DMS53 (cell line): Measurements from ENCODE around the gene FREY1.

ENCODE experiments used
- DNase-seq: peaks from one replicate; lab custom pipeline; 2025; lab: John Stamatoyannopoulos, UW

Gene FREY1

DNA sequence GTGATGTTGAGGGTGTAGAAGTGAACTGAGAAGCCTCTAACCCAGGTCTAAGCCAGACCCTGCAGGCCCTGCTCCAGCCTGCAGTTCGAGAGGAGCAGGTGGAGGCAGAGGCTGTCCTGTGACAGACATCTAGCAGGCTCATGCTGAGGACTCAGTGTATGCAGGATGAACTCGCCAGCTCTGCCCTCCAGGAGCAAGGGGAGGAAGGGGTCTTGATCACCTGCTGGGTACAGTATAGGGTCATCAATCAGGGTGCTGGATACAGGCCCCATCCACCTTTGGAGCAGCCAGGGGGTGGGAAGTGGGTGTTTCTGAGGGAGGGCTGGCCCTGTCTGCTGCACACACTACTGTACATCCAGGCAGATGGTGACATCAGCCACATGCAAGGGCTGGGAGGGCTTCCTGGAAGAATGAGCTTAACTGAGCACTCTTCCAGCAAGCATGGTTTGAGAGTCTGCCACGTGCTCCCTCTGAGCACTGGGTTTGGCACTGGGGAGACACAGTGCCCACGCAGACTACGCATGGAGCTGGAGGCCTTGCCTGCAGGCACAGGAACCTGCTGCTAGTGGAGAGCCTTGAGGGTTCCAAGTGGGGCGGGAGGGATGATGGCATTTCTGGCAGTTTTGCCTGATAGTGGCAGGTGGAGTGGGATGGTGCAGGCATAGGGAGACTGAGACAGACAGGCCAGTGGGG, 12.4 kb downstream of the FREY1 start:
- DNase-seq = no peak

DNA sequence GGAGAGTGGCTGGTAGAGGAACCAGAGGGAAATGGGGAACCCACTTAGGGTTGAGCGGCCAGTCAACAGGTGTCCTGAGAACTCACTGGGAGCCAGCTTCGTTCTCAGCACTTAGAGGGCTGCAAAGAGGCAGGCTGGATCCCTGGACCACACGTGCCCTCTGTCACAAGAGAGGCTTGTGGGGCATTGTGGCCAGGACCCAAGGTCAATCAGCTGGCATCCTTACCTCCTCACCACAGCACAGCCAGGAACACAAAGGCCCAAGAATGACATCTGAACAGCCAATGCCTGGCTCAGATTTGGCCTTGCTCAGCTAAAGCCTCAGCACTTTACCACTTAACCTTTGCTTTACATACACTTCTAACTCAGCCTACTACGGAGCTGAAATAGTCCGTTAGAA, 14.2 kb downstream of the FREY1 start:
- DNase-seq = no peak

DNA sequence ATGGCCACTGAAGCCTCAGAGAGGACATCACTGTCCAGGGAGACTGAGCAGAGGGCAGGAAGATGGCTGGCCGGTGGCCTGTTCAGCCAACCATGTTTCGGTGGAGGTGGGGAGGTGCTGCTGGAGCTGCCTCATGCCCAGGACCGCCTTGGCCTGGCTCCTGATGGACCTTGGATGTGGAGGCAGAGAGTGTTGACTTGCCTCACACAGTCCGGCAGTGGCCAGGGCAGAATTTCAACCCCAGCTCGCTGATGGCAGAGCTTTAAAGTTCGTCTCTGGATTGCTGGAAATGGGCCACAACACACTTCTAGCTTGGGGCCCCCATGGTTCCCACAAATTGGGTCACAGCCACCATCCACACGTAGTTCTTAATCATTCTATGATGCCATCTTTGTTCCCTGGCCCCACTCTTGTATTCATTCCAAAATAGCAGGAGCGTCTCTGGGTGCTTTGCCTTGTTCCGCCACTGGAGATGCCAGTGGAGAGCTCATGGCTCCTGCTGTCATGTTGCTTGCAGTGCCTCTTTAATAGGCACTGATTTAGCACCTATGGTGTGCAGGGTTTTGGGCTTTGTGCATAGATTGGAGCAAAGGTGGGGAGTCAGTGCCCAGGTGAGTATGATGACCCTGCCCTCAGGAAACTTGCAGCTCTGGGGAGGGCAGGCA, 16.1 kb downstream of the FREY1 start:
- no peak for DNase-seq

DNA sequence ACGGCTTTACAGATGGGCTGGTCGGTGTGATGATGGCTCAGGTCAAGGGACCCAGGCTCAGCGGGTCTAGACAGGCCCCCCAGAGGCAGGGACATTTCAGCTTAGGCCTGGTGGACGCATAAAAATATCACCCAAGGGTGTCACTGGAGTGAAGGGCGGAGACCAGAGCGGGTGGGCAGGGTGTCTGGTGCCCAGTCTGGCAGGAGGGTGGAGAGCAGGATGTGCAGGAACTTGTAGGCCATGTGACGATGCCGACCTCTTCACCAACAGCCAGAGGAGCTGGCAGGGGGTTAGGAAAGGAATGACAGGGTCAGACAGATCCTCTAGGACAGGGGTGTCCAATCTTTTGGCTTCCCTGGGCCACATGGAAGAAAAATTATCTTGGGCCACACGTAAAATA, 17.1 kb downstream of the FREY1 start:
- DNase-seq = no peak

DNA sequence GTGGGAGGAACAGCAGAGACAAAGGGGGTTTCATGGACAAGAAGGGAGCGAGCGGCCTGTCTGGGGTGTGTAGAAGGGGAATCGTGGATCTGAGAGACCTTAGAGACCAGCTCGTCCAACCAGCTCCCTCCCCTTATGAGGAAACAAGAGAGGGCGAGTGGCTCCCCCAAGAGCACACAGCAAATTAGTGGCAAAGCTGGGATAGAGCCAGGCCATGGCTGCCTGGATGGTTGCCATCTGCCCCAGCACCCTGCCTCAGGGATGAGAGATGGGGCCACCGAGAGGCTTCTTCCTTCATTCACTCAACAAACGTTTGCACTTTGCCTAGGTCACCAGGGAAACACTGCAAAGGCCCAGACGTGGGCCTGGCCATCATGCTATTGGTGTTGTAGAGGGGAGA, 17.5 kb downstream of the FREY1 start:
- DNase-seq = no peak

DNA sequence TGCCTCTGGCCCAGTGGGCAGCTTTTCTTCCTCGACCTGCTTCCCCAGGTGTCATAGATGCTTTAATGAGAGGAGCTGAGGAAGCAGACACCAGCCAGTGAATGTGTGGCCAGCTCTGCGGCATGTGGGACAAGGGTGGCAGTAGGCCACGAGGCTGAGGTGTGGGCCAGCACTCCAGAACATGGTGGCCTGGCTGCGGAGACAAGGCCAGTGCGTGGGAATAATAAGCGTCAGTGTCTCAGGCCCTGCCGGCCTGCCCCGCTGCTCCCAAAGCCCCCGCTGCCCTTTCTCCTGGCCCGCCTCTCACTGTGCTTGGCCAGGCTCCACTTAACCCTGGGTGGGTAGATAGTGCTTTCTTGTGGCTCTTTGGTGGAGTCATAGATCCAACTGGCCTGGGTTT, 19.5 kb downstream of the FREY1 start:
- DNase-seq = no peak

DNA sequence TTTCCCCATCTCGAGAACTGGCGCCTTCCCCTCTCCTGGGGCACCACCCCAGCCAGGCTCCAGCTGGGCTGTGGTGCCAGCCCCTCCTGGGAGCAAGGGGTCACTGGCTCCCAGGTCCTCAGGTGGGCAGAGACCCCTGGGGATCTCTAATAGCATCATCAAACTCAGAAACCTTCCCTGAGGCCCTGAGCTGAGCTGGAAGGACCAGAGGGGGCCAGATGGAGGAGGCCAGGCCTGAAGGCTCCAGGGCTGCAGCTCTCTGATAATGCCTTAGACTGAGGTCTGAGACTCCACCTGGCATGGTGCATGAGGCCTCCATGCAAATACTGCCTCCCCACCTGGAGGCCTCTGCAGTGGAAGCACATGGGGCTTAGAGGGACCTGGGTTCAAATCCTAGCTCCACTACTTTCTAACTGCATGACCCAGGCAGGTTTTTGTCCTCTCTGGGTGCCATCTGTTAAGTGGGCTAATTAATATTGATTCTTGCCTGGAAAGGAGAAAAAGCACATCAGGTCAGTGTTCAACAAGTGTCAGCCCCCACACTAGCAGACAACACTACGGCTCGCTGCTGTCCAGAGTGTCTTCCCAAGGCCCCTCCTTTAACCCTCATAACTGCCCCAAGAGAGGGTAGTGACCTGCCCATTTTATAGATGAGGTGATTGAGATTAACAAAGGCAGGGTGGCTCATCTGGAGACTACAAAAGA, 20.1 kb downstream of the FREY1 start:
- DNase-seq = no peak

DNA sequence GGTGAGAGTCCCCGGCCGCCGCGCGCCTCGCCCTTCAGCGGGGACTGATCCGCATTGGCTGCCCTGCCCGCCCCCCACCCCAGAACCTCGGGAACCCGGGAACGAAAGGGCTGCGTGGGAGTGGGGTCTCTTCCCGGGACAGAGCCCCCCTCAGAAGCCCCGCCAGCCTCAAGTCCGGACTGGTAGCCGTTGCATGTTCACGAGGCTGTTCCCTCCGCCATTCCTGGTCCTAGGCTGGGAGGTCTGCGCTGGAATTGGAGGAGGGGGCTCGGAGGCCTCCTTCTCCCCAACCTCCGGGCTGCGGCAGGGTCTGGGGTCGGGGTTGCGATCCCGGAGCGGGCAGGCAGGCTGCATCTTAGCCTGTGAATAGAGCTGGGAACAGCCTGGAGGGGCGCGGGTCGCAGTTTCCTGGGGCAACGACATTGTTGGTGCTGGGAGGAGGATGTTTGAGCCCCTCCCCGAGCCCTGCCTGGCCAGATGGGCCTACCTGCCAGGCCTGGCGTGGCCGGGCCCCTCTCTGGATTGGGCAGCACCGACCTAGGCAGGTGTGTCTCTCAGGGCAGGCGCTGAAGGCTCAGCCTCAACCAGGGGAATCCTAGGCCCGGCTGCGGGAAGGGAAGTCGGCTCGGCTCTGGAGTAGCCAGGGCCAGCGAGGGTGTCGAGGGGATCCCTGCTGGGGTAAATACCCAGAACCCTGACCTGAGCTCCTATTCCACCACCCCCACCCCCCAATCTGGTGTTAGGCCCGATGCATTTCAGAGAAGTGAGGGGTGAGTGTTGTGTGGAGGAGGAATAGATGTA, 20.9 kb downstream of the FREY1 start:
- peak; percentile 63 for DNase-seq

DNA sequence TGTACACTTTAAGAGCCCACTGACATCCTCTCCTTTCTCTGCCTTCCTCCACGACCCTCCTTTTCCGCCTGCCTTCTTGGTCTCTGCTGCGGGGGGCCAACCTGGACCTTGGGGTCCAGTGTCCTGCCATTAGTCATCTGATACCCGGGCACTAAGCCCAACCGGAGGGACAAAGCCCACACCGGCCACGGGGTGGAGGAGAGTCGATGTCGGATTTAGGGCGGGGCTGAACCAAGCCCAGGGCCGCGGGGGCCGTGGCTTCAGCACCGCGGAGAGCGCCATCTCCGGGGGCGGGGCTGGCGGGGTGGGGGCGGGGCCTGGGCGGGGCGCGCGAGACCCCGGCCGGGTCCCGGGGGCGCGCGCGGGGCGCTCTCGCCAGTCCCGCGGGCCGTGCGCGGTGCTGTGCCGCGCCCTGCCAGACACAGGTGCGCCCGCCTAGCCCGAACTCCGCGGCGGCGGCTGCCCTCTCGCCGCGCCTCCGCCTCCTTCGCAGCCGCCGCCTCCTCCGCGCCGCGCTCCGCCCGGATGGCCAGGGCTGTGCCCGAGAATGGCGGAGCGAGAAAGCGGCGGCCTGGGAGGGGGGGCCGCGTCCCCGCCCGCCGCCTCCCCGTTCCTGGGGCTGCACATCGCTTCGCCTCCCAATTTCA, 21.7 kb downstream of the FREY1 start, which contains the start of gene MAPK8IP1:
MAPK8IP1 (plus strand) TSS at position 378 of the 647 bp plus-strand sequence; CDS start at position 548, 170 bp downstream.
- DNase-seq = peak; percentile 90

DNA sequence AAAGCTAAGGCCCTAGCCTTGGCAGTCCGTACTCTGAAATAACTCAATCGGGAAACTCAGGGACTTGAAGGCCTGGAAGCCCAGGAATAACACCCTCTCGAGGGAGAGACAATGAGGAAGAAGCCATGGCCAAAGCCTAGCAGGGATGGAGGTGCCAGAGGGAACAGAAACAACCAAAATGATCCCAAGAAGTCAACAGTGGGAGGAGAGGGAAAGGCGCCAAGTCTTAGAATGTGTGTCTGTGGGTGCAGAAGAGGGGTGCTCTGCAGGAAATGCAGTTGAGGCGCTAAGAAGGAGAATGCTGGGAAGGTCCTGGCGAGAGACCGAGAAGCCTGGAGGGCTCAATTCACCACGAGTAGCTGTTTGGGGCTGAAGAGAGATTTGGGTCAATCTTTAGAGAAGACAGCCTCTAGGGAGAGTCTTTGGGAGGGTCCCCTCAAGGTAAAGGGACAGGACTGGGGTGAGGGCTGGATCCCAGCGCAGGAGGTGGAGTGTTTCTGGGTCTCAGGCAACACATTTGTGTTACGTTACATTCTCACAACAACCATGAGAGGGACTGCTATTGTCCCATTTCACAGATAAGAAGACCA, 22.4 kb downstream of the FREY1 start:
- no peak for DNase-seq

DNA sequence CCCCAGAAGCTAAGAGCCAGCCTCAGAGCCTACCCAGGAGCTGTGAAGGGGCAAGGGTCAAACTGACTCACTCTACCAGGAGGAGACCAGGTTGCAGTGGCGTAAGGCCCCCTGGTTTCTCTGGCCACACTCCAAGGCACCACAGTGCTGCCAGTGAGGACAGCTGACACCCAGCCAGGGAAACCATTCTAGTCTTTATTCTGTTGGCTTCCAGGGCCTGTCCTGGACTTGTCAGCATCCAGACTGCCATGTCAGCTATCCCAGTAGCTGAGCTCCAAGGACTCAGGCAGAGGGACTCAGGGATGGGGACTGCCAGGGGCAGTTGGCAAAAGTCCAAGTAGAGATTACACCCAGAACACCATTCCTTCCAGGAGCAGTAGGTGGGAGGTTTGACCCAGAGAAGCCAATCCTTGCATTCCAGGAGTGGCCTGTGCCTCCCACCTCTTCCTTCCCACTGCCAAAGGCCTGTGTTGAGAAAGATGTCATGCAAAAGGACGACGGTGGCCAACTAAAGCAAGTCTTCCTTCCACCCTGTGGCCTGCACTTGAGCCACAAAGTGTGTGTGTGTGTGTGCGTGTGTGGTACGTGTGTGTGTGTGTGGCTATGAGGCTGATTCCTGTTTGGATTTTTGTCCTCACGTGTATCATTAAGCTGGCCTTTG, 25.2 kb downstream of the FREY1 start:
- no peak for DNase-seq

DNA sequence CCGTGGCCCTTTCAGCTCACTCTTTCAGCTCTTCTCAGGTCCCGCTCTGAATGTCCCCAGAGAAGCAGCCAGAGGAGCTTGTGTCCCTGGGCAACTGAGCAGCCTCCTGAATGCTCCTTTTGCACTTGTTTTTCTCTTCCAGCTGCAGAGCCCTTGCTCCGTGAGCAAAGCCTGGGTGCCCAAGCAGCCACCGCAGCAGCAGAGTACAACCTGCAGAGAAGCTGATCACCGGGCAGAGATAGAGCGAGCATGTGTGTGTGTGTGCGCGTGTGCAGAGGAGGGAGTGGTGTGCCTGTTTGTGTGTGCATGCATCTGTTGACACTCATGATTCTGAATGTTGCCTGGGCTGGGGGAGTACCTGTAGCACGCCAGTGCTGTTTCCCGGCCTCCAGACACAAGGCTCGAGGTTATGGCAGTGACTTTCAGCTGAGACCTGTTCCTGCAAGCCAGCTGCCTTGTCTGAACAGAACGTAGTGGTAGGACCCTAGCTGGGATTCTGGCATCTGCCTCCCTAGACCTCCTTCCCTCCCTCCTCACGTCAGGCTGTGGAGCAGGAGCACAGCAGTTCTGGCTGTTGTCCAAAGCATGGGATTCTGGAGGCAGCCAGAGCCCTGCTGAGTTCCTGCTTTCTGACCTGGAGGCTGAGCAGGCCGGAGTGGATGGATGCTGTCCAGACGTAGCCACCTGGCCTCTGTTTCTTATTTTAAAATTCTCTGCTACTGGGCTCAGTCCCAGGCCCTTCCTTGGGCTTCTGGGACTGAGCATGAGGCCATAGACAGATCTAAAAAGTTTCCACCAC, 26.1 kb downstream of the FREY1 start:
- DNase-seq = no peak

DNA sequence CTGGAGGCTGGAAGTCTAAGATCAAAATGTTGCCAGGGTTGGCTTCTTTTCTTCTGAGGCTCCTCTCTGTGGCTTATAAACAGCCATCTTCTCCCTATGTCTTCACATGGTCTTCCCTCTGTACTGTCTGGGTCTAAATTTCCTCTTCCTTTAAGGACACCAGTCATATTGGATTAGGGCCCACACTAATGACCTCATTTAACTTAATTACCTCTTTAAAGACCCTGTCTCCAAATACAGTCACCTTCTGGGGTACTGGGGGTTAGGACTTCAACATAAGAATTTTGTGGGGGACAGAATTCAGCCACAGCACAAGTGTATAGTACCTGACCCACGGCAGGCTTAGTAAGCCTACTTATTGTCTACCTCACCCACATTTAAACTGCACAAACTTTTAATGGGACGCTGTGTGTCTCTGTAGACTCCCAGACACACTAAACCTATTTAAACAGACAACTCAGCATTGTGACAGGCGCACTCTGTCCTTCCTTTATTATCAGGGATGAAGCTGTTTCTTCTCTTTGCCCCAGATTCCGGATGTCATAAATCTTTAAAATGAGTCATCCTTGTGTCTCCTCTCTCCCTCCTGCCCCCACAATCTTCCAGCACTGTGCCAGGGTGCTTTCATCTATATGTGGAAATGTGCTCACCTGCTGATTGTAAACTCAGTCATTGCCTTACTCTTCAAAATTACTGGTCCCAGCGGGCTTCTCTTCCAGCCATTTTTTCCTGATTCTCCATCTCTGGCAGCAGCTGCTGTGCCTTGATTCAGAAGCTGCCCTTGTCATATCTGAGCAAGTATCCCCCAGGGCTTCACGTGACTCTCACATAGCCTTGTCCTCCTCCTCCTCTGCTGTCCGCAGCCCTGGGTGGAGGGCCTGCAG, 27.0 kb downstream of the FREY1 start:
- DNase-seq = peak; percentile 43

DNA sequence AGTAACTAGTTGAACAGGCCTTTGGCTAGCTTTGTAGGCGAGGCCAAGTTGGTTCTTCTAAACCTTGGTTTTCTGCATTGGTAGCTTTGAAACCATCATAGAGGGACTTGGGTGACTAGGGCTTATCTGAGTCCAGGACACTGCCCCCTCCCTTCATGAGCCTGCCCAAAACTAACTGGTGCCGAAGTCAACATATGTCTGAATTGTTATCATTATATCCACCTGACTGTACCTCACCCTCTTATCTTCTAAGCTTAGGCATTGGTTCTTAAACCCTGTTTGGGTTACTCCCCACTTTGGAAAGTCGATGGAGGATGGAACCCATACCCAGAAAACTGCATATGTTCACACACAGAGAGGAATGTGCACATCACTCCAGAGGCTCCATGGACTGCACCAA, 29.2 kb downstream of the FREY1 start:
- DNase-seq = no peak

DNA sequence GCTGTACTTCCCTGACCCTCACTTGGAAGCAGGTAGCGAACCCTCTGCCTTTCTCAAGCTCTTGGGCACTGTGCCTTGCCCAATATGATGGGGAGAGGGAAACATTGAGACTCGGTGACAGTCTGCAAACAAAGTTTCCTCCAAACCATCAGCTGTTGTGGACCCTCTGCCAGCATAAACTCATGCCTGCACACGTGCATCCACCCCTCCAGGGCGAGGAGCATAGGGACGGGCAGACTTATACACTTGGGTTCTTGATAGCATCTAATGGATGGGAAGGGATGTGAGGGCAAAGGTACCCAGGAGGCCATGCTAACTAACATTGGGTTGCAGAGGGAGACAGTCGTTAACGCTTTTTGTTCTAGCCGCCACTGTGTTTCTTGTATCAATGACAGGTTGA, 29.9 kb downstream of the FREY1 start:
- no peak for DNase-seq

DNA sequence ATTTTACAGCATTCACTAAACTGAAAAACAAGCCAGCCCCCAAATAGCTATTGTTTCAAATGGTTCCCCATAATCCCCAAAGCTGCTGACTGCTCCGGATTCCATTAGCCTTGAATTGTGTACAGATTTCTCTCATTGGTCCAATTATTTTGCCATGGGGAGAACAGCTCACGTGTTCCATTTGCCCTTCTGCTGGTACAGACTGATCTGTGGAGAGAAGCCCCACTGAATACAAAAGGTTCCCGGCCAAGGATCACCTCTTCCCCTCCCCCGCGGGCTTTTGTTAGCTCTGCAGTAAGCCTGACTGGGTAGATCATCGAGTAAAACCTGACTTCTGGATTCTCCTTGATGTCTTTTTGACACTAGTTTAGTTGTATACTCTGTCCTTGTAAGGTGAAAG, 30.7 kb downstream of the FREY1 start:
- DNase-seq = no peak

DNA sequence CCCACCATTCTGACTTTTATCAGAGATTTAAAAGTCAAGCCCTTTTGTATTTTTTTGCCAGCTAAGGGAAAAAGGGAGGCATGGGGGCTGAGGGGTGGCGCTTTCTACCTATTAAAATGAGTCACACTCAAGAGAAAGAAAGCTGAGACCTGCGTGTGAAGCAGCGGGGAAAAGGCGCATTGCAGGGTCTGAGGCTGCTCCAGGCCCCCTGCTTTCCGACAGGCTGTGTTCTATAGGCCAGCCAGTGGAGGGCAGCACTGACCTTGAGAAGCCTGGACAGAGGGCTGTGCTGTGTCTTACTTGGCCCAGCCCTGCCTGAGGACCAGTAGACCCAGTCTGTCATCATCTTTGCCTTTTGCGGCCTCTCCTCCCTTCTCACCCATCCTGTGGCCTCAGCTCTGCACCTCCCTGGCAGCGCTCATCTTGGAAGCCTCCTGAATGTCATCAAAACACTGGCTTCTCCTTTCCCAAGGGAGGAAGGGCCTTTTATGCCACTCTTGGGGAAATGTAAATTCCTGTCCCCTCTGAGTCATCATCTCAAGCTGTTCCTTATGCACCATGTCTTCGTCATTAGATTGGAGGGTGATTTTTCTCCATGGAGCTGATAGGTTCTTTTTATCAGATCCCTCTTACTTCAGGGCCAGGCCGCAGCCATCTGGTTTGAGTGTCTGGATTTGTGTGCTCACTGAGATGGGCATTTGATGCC, 34.3 kb downstream of the FREY1 start:
- peak; percentile 84 for DNase-seq

DNA sequence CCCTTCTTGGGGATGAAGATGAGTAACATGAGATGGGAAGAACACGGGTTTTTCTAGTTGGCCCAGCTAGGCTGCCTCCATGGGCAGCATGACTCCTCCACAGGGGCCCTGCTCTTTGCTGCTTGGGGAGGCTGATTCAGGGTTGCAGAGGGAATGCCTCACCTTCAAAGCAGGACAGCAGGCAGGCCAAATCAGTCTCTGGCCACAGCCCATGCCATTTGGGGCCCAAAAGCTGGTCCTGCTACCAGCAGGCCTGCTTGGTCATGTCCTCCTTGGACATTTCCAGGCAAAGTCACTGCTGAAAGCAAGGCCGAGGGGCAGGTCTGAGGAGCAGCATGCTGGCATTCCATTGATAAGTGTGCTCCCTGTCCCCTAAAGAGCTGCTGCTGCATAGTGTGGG, 35.4 kb downstream of the FREY1 start:
- DNase-seq = no peak
